HG02973 (cell line): ENCODE measurements around the gene TRAF2.

Source experiments
- ATAC-seq: cut with Tn5 transposase; IDR thresholded peaks from one replicate; pipeline ENCODE4 v1.9.1; 2021; ENCODE audit warnings: moderate library complexity; ENCODE audit not compliant: unreplicated experiment

The TRAF2 gene

GRCh38 chr9:136975644-136976043, 89.3 kb downstream of the TRAF2 start:
- no peak for ATAC-seq
